AG09309 (cell line): ENCODE data around the gene ENC1.

Experiments
- DNase-seq: peaks from one replicate; pipeline ENCODE4 v3.0.0-alpha.2; 2010; ENCODE audit warnings: low read depth
- H3K4me3 ChIP-seq: 2 replicates; pipeline ENCODE4 v1.5.1; 2011; ENCODE audit warnings: mild to moderate bottlenecking, low read depth, low read length, moderate library complexity; ENCODE audit not compliant: control insufficient read depth
- TF ChIP-seq, protein P1 (sequence below): IDR thresholded peaks from 2 replicates; pipeline ENCODE4 v1.5.1; 2011; ENCODE audit warnings: mild to moderate bottlenecking, low read depth, low read length, inconsistent platforms; ENCODE audit not compliant: insufficient read depth, control insufficient read depth; ENCODE audit errors: missing control alignments

ENC1 gene

DNA sequence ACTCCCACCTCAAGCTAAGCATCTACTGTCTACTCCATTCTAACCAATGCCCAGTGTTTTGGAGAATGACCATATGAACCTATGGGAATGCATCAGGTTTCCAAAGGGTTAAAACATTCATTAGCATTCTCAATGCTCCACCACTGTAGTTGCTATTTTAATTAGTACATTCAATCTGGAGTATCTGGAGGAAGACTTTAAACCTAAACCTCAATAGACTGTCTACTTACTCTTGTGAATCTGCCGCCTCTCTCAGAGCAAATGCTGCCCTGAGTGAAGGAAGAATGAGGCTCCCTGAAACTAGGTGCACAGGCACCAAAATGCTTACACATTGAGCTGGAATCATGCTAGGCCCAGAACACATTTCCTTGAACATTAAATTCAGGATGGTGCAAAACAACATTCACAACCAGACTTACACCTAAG is 2.0 kb downstream of the ENC1 start:
- TF ChIP-seq, protein P1, sequence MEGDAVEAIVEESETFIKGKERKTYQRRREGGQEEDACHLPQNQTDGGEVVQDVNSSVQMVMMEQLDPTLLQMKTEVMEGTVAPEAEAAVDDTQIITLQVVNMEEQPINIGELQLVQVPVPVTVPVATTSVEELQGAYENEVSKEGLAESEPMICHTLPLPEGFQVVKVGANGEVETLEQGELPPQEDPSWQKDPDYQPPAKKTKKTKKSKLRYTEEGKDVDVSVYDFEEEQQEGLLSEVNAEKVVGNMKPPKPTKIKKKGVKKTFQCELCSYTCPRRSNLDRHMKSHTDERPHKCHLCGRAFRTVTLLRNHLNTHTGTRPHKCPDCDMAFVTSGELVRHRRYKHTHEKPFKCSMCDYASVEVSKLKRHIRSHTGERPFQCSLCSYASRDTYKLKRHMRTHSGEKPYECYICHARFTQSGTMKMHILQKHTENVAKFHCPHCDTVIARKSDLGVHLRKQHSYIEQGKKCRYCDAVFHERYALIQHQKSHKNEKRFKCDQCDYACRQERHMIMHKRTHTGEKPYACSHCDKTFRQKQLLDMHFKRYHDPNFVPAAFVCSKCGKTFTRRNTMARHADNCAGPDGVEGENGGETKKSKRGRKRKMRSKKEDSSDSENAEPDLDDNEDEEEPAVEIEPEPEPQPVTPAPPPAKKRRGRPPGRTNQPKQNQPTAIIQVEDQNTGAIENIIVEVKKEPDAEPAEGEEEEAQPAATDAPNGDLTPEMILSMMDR = no peak
- peak overlapping the region; percentile 97 for H3K4me3 ChIP-seq
- no peak for DNase-seq

DNA sequence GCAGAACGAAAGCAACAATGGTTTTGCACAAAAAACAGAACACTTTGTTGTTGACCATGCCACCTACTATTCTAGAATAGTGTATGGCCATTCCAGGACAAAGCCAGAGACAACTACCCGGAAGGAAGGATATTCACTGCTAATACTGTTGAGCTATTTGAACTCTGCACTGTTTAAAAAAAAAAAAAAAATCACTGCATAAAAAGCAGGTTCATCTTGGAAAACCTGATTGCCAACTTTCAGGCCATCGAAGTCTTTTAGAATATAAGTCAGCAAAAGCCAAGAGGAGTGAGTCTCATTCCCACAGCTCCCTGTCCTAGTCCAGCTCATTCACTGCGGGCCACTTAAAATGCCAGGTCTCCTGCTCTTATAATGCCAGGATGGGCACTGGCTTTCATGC is 4.0 kb downstream of the ENC1 start:
- DNase-seq = no peak
- no peak overlapping the region for H3K4me3 ChIP-seq
- TF ChIP-seq, protein P1 = no peak

DNA sequence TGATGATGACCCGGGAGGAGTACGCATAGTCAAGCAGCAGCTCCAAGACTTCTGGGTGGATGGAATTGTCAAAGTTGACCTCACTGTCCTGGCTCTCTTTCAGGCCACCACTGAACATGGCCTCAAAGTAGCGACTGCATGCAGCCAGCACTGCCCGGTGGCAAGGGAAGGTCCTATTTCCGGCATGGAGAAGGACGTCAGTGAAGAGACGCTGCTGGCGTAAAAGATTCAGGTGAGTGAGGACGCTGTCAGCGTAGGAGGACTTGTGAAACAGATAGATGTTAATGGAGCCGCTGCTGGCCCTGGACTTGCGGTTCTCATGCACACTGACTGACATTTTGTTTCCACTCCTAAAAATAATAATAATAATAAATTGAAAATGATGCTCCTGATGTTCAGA is 4.4 kb downstream of the ENC1 start:
- no peak overlapping the region for H3K4me3 ChIP-seq
- TF ChIP-seq, protein P1 = no peak
- no peak for DNase-seq

DNA sequence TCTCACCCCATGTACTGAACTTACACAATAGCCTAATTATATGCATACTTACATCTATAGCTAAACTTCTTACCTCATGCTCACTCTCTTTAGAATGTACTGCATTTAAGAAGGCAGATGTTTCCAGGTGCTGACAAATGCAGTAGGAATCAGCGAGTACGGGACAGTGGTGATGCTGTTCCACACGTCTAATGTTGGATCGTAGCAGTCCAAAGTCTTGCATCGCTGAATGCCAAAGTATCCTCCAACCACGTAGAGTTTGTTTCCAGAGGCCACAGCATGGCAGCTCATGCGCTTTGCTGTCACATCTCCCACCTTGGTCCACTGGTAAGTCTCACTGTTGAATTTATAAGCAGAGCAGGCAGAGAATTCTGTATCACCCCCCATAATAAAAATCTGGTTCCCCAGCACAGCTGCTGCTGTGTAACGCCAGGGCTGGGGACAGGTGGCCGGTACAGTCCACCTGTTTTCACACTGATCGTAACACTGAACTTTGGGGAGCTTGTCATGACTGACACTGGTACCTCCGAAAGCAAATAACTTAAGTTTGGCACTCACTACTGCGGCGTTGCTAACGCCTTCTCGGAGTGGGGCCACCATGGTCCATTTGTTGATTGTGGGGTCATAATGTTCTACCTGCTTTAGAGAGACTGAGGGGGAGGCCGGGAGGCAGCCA is 5.8 kb downstream of the ENC1 start:
- DNase-seq = no peak
- TF ChIP-seq, protein P1 = no peak
- no peak overlapping the region for H3K4me3 ChIP-seq

DNA sequence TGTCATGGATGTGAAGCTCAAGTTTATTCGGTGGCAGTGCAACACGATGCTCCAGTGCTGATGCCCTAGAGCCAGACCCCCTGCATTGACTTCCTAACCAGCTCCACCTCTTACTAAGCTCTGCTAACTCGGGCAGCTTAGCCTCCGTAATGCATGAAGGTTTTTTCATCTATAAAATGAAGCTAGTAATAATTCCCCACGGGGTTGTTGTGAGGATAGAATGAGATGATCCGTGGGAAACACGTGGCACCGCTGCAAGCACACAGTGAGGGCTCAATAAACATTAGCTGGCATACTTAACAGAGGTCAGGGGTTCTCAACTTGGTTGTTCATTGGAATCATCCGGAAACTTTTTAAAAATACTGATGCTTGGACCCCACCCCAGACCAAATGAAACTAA is 6.8 kb downstream of the ENC1 start:
- TF ChIP-seq, protein P1 = no peak
- DNase-seq = no peak

DNA sequence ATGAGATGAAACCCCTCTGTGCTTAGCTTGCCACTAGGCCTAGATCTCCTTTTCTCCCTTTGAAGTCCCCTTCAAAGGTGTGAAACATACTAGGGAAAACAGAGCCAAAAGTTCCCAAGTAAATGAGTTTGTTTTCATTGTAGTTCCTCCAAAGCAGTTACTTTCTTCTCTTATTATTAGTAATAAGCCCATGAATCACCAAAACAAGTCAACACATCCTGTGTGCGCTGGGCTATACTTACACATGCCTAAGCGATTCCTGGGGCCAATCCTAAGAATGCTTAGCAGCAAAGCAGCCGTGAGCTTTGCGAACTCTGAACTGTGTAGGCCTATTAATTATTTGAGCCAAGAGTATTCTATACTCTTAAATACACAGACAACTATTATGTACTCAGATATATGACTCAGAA is 7.6 kb downstream of the ENC1 start:
- H3K4me3 ChIP-seq = no peak overlapping the region
- TF ChIP-seq, protein P1 = no peak
- no peak for DNase-seq

More for the DNA sequence above, 6.8 kb downstream of the ENC1 start:
- H3K4me3 ChIP-seq = no peak overlapping the region
